ENCODE results near the gene PRRX2.
A peak's percentile ranks its signal among the peaks of the same experiment; 100 is the strongest.

PRRX2 gene

GRCh38 chr9:129712634-129713401, 47.4 kb downstream of the PRRX2 start:
- DNase-seq, result peak; percentile 83

GRCh38 chr9:129713402-129713679, 47.9 kb downstream of the PRRX2 start:
- DNase-seq, result no peak

DNA sequence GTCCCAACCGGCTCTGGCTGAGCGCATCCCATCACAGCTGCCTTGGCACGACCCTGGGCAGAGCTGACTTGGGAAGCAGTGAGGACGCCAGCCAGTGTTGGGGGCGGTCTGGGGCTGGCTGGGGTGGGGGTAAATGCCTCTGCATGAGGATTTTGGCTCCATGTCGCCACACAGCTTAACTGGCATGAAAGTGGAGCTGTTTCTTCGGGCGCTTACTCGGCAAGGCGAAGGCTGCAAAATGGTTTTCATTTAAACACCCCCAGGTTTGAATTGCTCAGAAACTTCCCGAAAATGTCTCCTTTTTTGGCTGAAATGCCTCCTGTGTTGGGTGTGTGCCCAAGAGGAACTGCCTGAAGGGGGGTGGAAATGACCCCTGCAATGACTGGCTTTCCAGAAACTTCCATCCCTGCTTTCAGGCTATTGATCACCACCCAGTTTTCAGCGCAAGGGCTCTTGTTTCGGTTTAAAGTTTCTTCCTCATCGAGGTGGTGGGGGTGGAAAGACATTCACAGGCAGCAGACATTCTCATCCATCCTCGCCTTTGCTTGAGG, 49.1 kb downstream of the PRRX2 start:
- peak; percentile 58 for DNase-seq

DNA sequence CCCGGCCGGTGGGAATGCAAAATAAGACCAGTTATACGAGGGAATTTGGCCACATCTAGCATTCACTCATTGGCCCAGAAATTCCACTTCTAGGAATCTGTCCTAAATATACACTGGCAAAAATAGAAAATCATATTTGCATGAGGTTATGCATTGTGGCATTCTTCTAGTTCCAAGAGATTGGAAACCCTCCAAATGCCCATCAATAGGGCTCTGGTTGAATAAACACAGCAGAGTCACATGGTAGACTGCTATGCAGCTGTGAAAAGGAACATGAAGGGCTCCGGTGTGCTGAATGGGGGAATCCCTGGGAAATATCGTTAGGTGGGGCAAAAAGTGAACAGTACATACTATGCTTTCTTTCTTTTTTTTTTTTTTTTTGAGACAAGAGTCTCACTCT, 50.6 kb downstream of the PRRX2 start:
- DNase-seq, result peak; percentile 55

DNA sequence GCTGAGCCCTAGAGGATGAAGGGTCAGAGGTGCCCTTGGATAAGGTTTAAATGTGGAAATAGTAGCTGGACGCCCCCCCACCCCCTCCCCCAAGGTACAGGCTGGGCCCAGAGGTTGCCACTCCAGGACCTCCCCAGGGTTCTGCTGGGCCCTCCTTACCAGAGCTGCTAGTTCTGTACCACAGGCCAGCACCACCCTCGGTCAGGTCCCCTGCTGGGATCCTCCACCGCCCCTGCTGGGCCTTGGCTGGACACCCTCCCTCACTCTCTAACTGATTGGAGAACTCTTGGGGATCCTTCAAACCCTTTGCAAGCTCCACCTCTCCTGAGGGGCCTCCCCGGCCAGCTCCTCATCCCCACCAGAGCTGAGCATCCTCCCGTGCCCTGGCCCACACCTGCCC, 52.5 kb downstream of the PRRX2 start:
- no peak for DNase-seq

DNA sequence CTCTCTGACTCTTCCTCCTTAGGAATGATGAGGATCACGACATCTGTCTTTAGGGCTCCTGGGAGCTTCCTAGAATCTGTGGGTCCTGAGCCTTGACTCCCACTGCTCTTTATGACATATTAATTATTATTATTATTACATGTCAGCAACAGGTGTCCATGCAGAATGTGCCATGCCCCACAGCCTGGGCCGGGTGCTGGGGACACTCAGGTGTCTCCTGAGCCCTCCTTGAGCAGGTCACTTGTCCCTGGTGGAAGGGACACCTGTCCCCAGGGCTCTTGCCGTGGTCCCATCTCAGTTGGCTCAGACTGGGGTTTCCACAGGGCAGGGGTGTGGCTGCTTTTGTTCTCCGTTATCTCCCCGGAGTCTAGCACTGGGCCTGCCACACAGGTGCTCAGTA, 53.2 kb downstream of the PRRX2 start:
- DNase-seq, result no peak

DNA sequence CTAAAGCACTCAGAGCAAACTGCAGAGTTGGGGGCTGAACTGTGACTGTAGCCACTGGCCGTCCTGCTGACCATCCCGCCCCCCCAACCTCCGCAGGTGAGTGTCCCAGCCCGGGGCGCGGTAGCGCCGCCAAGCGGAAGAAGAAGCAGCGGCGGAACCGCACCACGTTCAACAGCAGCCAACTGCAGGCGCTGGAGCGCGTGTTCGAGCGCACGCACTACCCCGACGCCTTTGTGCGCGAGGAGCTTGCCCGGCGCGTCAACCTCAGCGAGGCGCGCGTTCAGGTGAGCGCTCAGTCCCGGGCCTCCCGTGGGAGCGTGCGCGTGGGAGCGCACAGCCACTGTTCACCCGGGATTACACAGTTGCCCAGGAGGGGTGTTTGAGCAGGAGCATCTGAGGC, 53.7 kb downstream of the PRRX2 start:
- DNase-seq, result no peak

- DNase-seq, result no peak
These were observed 54.9 kb downstream of the PRRX2 start for GRCh38 chr9:129720181-129720864.

GRCh38 chr9:129720865-129721545, 55.6 kb downstream of the PRRX2 start:
- DNase-seq, result no peak

- DNase-seq, result no peak
These were observed 57.5 kb downstream of the PRRX2 start for GRCh38 chr9:129722913-129723312.

DNA sequence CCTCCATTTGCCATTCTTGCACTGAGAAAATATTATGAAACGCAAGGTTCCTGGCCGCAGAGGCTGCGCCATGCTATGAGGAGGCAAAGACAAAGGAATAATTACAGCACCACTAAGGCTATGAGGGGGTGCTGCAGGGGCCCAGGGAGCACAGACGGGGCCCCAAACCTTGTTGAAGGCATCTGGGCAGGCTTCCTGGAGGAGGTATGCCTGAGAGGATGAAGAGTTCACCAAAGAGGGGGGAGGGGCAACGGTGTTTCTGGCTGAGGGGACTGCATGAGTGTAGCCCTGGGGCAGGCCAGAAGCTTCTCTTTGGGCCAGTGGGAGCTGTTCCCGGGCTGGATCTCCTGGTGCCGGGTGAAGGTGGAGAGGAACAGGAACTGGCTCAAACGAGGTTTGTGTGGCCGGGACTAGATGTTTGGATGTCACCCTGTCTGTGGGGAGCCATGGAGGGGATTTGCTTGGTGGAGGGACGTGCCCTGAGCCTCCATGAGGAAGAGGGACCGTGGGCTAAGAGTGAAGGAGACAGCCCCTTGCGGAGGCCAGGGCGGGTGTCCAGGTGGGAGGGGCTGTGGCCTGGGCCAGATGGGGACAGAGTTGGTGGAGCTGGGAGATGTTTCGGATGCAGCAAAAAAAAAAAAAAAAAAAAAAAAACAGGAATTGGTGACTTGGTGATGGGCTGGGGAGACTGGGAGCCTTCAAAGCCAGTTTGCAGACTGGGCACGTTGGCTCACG, 59.2 kb downstream of the PRRX2 start:
- no peak for DNase-seq

- no peak for DNase-seq
These were observed 60.4 kb downstream of the PRRX2 start for GRCh38 chr9:129725795-129726251.

DNA sequence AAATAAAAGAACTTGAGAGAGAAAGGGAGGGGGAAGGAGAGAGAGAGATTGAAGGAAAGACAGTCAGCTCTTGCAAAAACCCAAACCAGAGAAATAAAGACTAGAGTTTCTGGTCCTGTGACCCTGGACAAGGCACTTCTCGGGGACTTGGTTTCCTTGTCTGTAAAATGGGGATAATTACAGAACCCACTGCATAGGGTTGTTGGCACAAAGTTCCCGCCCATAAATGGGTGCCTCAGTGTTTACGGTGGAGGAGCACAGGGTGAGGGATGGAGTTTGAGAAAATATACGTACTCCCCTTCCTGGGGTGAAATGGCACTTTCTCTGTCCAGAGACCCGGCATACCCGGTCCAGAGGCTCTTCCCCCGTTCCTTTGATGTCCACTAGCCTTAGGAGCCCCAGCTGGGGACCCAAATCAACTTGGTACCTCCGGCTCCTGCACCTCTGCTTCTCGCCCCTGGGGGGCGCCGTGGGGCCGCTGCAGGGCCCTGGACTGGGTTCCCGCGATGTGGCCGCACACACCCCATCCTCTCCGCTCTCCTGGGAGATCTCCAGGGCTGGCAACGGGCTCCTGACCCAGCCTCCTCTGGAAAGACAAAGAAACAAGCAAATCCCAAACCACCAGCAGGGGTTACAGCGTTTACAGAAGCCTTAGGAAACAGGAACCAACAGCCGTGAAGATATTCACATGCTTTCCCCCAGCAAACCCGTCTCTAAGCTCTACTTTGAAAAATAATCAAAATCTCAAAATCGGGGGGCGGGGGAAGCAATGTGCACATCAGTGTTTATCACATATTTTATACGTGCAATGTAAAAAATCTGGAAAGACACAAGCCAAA, 61.1 kb downstream of the PRRX2 start:
- DNase-seq, result peak; percentile 83

GRCh38 chr9:129728744-129729143, 63.3 kb downstream of the PRRX2 start:
- DNase-seq, result no peak

DNA sequence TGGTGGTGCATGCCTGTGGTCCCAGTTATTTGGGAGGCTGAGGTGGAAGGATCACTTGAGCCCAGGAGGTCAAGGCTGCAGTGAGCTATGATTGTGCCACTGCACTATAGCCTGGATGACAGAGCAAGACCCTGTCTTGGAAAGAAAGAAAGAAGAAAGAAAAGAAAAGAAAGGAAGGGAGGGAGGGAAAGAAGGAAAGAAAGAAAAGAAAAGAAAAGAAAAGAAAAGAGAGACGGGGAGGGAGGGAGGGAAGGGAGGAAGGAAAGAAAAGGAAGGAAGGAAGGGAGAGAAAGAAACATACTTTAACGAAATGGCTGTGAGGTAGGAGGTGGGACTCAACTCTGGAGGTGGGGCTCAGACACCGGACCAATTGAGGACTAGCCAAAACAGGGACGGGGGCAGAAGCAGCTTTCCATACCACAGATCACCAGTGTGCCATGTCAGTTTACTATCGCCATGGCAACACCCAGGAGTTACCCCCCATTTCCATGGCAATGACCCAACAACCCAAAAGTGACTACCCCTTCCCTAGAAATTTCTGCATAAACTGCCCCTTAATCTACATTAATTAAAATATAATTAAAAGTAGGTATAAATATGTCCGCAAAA, 66.1 kb downstream of the PRRX2 start:
- no peak for DNase-seq

DNA sequence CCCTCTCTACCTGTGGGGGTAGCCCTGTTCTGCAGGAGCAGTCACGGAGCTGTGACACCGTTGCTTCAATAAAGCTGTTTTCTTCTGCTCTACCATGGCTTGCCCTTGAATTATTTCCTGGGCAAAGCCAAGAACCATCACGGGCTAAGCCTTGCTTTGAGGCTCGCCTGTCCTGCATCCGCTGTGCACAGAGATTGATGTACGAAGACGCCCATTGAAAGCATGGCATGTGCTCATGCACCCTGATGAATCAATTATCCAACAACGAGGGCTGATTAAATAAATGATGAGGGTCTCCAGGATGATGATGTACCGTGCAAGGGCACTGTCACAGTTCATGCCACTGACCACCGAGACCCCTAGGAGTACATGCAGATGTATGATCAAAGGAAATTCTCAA, 66.7 kb downstream of the PRRX2 start:
- DNase-seq, result no peak

DNA sequence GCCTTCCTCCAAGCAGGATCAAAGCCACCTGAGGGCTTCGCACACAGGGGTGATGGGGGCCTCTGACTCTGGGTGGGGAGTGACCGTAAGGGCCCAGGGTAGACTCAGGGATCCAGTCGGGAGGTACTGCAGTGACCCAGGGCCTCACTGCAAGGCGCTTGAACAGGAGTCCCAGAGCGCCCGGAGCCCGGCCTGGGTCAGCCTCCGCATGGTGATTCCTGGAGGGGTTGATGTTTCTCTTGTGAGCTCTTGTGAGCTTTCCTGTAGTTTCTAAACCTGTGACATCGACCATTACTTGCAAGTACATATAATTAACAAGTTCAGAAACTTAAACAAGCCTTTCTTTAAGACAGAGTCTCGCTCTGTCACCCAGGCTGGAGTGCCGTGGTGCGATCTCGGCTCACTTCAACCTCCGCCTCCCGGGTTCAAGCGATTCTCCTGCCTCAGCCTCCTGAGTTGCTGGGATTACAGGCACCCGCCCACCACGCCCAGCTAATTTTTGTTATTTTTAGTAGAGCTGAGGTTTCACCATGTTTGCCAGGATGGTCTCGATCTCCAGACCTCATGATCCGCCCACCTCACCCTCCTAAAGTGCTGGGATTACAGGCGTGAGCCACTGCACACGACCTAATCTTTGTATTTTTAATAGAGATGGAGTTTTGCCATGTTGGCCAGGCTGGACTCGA, 67.6 kb downstream of the PRRX2 start:
- DNase-seq, result no peak

GRCh38 chr9:129733632-129733953, 68.1 kb downstream of the PRRX2 start:
- DNase-seq, result no peak

DNA sequence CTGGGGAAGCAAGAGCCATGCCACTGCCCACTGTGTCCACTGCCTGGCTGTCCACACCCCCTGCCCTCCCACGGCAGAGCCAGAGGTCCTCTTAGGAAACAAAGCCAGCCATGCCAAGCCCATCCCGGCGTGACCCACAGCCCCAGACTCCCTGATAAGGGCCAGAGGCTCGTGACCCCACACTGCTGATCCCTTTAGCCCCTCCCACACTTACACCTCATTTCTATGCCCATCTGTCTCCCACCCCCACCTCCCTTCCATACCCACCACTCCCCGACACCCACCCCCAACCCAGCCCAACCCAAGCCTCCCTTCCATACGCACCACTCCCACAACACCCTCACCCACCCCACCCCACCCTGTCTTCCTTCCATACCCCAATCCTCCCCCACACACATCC, 70.1 kb downstream of the PRRX2 start:
- no peak for DNase-seq

- no peak for DNase-seq
These were observed 70.9 kb downstream of the PRRX2 start for GRCh38 chr9:129736334-129736733.
